Activated CD4-positive, alpha-beta T cell treated with anti-CD3 and anti-CD28 coated beads for 36 hours (primary cell): Measurements from ENCODE around the gene CBX5. TPM values are rescaled to one million over a fixed set of nuclear protein-coding genes. Genes with fewer than 3 reads are reported as not detected.
"Not testable (repeated sequence)": the region's sequence is repeated elsewhere in the genome, so short reads cannot be mapped to it uniquely, and the experiment has no call there.

ENCODE experiments used
- ATAC-seq: fragments of 200-7000 bp; cut with Tn5 transposase; one replicate; pipeline ENCODE4 v1.10.0; 2021; ENCODE audit warnings: mild to moderate bottlenecking, moderate library complexity
- CTCF ChIA-PET: fragments of 350-600 bp; sonication (Branson Sonifier 250); formaldehyde crosslinking; loops from one replicate; lab custom pipeline; 2021; ENCODE audit warnings: antibody characterized with exemption; lab: Charles Lee
- POLR2A ChIA-PET: fragments of 350-600 bp; sonication (Branson Sonifier 250); formaldehyde crosslinking; loops from one replicate; lab custom pipeline; 2021; ENCODE audit warnings: antibody characterized with exemption, inconsistent platforms; lab: Charles Lee
- DNase-seq: peaks from one replicate; pipeline ENCODE4 v3.0.0-alpha.2; 2020
- H3K27ac Mint-ChIP-seq: one replicate; pipeline ENCODE4 v1.8.0; 2021; ENCODE audit warnings: mixed read lengths
- H3K27me3 Mint-ChIP-seq: one replicate; pipeline ENCODE4 v1.8.0; 2021; ENCODE audit warnings: mixed read lengths
- H3K36me3 Mint-ChIP-seq: one replicate; pipeline ENCODE4 v1.8.0; 2021; ENCODE audit warnings: low read depth, mixed read lengths
- H3K4me1 Mint-ChIP-seq: one replicate; pipeline ENCODE4 v1.8.0; 2021; ENCODE audit warnings: mixed read lengths
- H3K4me3 Mint-ChIP-seq: one replicate; pipeline ENCODE4 v1.8.0; 2021; ENCODE audit warnings: mild to moderate bottlenecking, moderate library complexity, mixed read lengths
- H3K9me3 Mint-ChIP-seq: one replicate; pipeline ENCODE4 v1.8.0; 2021; ENCODE audit warnings: low read depth, mixed read lengths
- intact Hi-C, 2 experiments: fragments of 100-400 bp; cut with DNase I in 1 of 2; cut with micrococcal nuclease in 1 of 2; formaldehyde crosslinking; loops; one replicate each; pipeline versions ENCODE4 v1.14.2 to v1.15.1; 2022 to 2024; cut with DNase I, micrococcal nuclease
- total RNA-seq, 2 experiments: library from RNA; stranded (reverse); gene quantifications; one replicate each; pipeline ENCODE4 v1.2.3, GENCODE V29; 2021

Gene CBX5
- total RNA-seq, 2 experiments from 2014 or later: 140 to 146 TPM

DNA sequence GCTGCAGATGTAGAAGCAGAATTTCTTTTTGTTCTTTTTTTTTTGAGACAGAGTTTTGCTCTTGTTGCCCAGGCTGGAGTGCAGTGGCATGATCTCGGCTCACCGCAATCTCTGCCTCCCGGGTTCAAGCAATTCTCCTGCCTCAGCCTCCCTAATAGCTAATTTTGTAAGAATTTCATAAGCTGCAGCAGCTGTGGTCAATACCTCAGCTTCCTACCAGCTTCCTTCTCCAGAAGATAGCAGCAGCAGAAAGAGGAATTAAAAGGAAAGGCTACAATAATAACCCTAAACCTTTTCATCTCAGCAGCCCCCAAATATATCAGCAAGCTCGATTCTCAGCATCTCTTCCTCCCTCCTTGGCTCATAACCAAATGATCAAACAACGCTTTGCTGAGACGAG lies 52.0 kb downstream of the CBX5 start:
- H3K4me1 Mint-ChIP-seq, ATAC-seq, H3K9me3 Mint-ChIP-seq, intact Hi-C loops, H3K36me3 Mint-ChIP-seq, H3K27ac Mint-ChIP-seq, H3K4me3 Mint-ChIP-seq, H3K27me3 Mint-ChIP-seq, DNase-seq: not testable (repeated sequence)
- POLR2A ChIA-PET: interaction anchor here (0.7 kb wide), 1 partner anchor 673 kb away, joined by 4 read pairs; no protein-coding TSS in a partner anchor
- CTCF ChIA-PET: interaction anchor here (0.7 to 2.1 kb wide), 12 partner anchors 9 to 637 kb away, joined by 3 to 11 read pairs (median 4); partner anchors contain the start of gene COPZ1

DNA sequence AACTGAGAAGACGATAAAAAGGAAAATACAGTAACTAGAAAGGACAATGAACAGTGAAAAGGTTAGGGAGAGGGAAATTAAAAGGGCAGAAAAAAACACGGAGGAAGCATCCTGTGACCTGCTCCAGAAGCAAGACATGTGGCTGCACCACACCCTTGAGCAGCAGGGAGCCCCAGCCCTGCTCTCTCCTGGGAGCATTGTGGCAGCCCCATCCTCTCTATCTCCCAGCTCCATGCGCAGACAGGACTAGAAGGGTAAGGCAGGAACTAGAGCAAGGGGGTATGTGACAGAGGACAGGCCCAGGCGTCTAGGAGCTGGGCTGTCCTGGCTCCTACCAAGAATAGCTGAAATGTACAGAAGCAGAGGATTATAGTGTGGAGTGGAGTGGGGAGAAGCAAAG lies 52.5 kb downstream of the CBX5 start:
- POLR2A ChIA-PET: interaction anchor here (0.7 kb wide), 1 partner anchor 673 kb away, joined by 4 read pairs; no protein-coding TSS in a partner anchor
- no peaks in the 10 kb centered on the region for H3K27me3 Mint-ChIP-seq
- no peak for ATAC-seq

DNA sequence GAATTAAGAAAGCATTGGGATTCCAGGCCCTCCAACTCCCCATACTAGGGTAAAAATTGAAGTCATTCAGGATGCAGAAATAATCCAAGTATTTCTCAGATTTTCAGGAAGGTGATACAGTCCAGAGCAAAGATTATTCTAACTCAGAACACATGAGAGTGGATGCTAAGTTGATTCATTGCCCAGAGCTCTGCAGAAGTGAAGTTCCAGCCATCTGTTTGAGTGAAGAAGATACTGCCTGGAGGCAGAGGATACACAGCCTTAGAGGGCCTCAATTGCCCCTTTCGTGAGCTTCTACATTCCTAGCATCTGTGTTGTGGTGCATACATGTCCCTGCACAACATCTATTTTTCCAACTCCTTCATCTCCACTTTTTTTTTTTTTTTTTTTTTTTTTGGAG lies 54.3 kb downstream of the CBX5 start:
- H3K4me3 Mint-ChIP-seq: no peak overlapping the region
- ChIA-PET CTCF (interaction anchor here (1.0 to 1.3 kb wide), 2 partner anchors 100 to 155 kb away, joined by 3 to 4 read pairs; partner anchors contain the start of gene COPZ1), POLR2A (no interaction called here)
- intact Hi-C loops: no loop called here
- no peaks in the 10 kb centered on the region for H3K27me3 Mint-ChIP-seq
- H3K27ac Mint-ChIP-seq: no peak overlapping the region
- peaks cover 2% of the 10 kb centered on the region for H3K4me1 Mint-ChIP-seq
- DNase-seq (no peak), ATAC-seq (no peak)
- H3K36me3 Mint-ChIP-seq: no peaks in the 10 kb centered on the region
- H3K9me3 Mint-ChIP-seq: no peaks in the 10 kb centered on the region

More for the DNA sequence above, 52.5 kb downstream of the CBX5 start:
- Mint-ChIP-seq H3K9me3 (no peaks in the 10 kb centered on the region), H3K36me3 (no peaks in the 10 kb centered on the region), H3K4me3 (no peak overlapping the region), H3K27ac (no peak overlapping the region), H3K4me1 (peaks cover 6% of the 10 kb centered on the region)
- CTCF ChIA-PET: interaction anchor here (0.7 to 2.1 kb wide), 10 partner anchors 11 to 636 kb away, joined by 3 to 11 read pairs (median 4); partner anchors contain the start of gene COPZ1
- intact Hi-C loops: no loop called here
- no peak for DNase-seq

DNA sequence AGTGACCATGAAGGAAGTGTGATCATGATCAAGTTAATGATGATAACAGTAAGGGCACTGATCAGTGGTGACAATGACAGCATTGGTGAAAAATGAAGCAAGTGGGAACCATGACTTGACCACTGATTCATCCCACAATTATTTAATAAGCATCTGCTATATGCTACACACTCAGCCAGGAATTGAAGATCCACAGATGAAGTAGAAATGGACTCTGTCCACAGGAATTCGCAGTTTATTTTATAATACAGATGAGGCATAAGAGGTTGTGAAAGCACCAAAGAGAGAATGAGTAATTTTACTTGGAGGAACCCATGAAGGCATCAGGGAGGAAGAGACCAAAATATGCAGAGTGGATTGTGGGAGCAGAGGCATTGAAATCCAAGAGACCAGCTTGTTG lies 57.3 kb downstream of the CBX5 start:
- H3K27me3 Mint-ChIP-seq: peaks cover 7% of the 10 kb centered on the region
- ATAC-seq: no peak
- no peaks in the 10 kb centered on the region for H3K36me3 Mint-ChIP-seq
- intact Hi-C loops: no loop called here
- H3K4me1 Mint-ChIP-seq: peaks cover 3% of the 10 kb centered on the region
- H3K9me3 Mint-ChIP-seq: no peaks in the 10 kb centered on the region
- POLR2A ChIA-PET: no interaction called here
- H3K4me3 Mint-ChIP-seq: no peak overlapping the region
- CTCF ChIA-PET: interaction anchor here (0.7 to 1.4 kb wide), 5 partner anchors 16 to 714 kb away, joined by 3 to 6 read pairs (median 3); partner anchors contain the start of gene HOXC5
- DNase-seq: no peak
- no peak overlapping the region for H3K27ac Mint-ChIP-seq

DNA sequence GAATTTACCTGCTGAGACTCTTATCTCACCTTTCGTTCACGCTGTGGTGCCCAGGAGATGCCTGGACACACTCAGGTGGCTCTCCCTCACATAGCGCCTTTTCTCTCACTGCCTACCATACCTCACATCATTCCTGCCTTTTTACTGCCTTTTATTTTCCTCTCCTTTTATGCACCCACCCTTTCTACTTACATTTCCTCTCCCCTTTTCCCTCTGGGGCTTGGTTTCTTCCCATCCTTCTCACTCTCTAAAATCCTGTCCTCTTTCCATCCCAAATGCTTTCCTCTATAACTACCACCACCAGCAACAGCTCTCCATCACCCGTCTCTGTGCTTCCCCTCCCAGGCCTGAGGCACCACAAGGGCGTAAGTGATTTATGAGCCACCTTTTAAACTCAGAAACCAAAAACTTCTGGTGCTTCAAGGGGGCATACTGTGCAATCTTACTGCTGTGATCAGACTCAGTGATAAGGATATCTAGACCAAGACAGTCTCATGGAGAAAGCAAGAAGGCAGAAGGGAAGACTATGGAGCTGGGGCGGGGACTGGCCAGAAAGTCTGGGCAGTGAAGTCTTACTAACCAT lies 58.4 kb downstream of the CBX5 start:
- Mint-ChIP-seq H3K4me3 (no peak overlapping the region), H3K36me3 (no peaks in the 10 kb centered on the region), H3K27ac (no peak overlapping the region), H3K27me3 (peaks cover 11% of the 10 kb centered on the region), H3K9me3 (no peaks in the 10 kb centered on the region), H3K4me1 (peaks cover 13% of the 10 kb centered on the region)
- intact Hi-C loops: no loop called here
- CTCF ChIA-PET: interaction anchor here (0.7 to 2.0 kb wide), 7 partner anchors 20 to 713 kb away, joined by 3 to 8 read pairs (median 3); partner anchors contain the start of genes COPZ1 and HOXC5
- POLR2A ChIA-PET: no interaction called here
- ATAC-seq: no peak
- no peak for DNase-seq

DNA sequence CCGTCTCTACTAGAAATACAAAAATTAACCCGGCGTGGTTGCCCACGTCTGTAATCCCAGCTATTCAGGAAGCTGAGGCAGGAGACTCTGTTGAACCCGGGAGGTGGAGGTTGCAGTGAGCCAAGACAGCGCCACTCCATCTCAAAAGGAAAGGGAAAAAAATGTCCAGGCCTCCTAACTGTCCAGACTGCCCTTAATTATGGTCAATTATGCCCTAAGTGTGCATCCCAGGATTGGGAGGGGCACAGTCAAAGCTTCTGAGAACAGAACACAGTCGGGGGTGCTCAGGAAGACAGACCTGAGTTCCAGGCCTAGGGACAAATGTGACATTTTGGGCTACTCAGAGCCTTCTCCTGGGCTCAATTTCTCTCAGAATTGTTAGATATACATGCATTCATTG lies 59.4 kb downstream of the CBX5 start:
- H3K27ac Mint-ChIP-seq: no peak overlapping the region
- no peaks in the 10 kb centered on the region for H3K9me3 Mint-ChIP-seq
- intact Hi-C loops: loop anchor here (1.0 kb wide), 2 partner anchors 148 to 159 kb away; no protein-coding TSS in a partner anchor
- no peaks in the 10 kb centered on the region for H3K36me3 Mint-ChIP-seq
- H3K27me3 Mint-ChIP-seq: peaks cover 12% of the 10 kb centered on the region
- H3K4me1 Mint-ChIP-seq: peaks cover 21% of the 10 kb centered on the region
- DNase-seq: no peak
- ChIA-PET POLR2A (no interaction called here), CTCF (interaction anchor here (0.6 to 3.0 kb wide), 14 partner anchors 8 to 759 kb away, joined by 3 to 12 read pairs (median 3); partner anchors contain the start of gene COPZ1)
- H3K4me3 Mint-ChIP-seq: no peak overlapping the region
- no peak for ATAC-seq

DNA sequence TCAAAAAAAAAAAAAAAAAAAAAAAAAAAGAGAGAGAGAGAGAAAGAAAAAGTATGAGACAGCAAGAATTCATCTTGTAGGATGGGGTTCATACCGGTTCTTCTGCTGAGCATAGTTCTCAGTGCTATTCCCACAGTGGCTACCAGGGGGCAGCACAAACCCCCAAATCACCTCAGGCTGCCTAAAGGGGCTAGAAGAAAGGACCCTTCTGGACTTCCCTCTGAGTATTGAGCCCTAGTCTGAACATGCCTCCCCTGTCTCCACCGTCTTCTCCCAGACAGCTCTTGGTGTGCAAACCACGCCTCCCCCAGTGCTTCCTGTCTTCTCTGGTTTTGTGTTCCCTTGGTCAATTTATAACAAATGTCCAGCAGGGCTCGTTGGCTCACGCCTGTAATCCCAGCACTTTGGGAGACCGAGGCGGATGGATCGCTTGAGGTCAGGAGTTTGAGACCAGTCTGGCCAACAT lies 59.8 kb downstream of the CBX5 start:
- H3K27ac Mint-ChIP-seq: no peak overlapping the region
- H3K9me3 Mint-ChIP-seq: no peaks in the 10 kb centered on the region
- H3K27me3 Mint-ChIP-seq: peaks cover 12% of the 10 kb centered on the region
- intact Hi-C loops: loop anchor here (1.0 kb wide), 2 partner anchors 148 to 159 kb away; no protein-coding TSS in a partner anchor
- peaks cover 26% of the 10 kb centered on the region for H3K4me1 Mint-ChIP-seq
- H3K4me3 Mint-ChIP-seq: no peak overlapping the region
- ATAC-seq: peak; percentile 58
- peak; percentile 84 for DNase-seq
- ChIA-PET CTCF (interaction anchor here (0.6 to 3.0 kb wide), 16 partner anchors 9 to 759 kb away, joined by 3 to 12 read pairs (median 3); partner anchors contain the start of genes COPZ1 and HOXC10), POLR2A (no interaction called here)
- H3K36me3 Mint-ChIP-seq: no peaks in the 10 kb centered on the region

DNA sequence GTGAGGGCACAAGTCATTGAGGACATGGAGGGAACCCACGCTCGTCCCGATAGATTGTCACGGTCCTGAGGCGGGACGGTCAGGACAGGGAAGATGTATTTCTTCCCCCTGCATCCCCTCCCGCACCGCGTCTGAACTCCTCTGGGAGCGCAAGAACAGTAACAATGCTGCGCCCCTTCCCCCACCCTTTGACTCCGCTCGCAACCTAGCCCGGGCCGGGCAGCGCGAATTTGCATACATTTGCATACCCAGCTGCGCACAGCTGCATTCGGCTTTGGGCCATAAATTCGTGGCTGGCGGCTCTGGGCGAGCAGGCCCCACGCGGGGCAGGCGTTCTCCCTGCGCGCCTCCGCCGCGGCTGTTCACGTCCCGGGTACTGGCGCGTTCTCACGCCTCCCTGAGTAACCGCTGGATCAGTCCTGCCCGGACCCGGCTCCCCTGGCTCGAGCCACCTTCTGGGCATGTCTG lies 62.1 kb downstream of the CBX5 start:
- ATAC-seq: no peak
- Mint-ChIP-seq H3K27me3 (peaks cover 12% of the 10 kb centered on the region), H3K4me1 (peaks cover 27% of the 10 kb centered on the region), H3K27ac (no peak overlapping the region), H3K36me3 (no peaks in the 10 kb centered on the region), H3K4me3 (peak overlapping the region; percentile 69), H3K9me3 (no peaks in the 10 kb centered on the region)
- CTCF ChIA-PET: interaction anchor here (0.6 to 3.0 kb wide), 8 partner anchors 11 to 203 kb away, joined by 3 to 12 read pairs (median 3); partner anchors contain the start of genes COPZ1 and HNRNPA1
- peak; percentile 56 for DNase-seq
- intact Hi-C loops: loop anchor here (1.0 to 5.0 kb wide), 4 partner anchors 59 to 141 kb away; no protein-coding TSS in a partner anchor
- POLR2A ChIA-PET: no interaction called here

DNA sequence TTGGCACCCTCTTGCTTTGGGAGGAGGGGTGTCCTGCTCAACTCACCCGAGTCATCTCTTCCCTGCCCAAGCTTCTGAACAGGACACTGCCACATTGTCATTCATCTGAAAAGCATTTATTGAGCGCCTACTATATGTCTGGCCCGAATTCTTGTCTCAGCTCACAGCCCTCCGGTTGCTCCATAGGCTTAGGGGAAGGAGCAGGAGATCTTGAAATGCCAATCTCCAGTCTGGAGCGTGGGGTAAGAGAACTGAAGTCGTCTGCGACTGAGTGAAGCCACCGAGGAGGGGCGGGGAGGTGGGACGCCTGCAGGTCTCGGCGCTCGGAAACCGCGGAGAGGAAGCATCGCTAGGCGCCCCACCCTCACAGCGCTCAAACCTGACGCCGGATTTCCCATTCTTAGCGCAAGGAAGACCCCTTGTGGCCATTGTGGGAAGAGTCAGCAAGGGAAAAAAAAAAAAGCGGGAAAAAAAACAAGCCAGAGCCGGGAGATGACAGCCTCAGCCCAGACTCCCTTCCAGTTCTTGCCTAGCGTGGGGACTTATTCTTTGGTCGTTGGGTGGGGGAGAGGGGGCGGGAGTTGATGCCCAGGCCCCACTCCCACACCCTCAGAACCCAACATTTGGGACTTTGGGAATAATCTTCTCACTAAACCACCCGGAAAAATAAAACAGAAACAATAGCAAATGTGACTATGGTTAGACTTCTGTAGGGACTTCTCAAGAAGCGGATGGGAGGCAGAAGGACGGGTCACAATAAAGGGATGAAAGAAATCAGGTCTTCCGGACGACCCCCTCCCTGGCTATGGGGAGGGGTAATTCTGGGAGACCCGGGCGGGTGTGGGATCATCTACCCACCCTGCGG lies 62.9 kb downstream of the CBX5 start:
- Mint-ChIP-seq H3K4me1 (peaks cover 27% of the 10 kb centered on the region), H3K36me3 (no peaks in the 10 kb centered on the region), H3K9me3 (no peaks in the 10 kb centered on the region), H3K27ac (peak overlapping the region; percentile 67), H3K4me3 (peak overlapping the region; percentile 69), H3K27me3 (peaks cover 12% of the 10 kb centered on the region)
- peak; percentile 50 for ATAC-seq
- ChIA-PET POLR2A (interaction anchor here (0.6 kb wide), 1 partner anchor 28 kb away, joined by 3 read pairs; the partner anchor contains the start of gene SMUG1), CTCF (interaction anchor here (0.6 to 3.7 kb wide), 25 partner anchors 11 to 514 kb away, joined by 3 to 43 read pairs (median 4); partner anchors contain the start of genes COPZ1, HNRNPA1 and HOXC5)
- DNase-seq: peak; percentile 85
- intact Hi-C loops: loop anchor here (1.0 to 5.0 kb wide), 4 partner anchors 60 to 142 kb away; no protein-coding TSS in a partner anchor

DNA sequence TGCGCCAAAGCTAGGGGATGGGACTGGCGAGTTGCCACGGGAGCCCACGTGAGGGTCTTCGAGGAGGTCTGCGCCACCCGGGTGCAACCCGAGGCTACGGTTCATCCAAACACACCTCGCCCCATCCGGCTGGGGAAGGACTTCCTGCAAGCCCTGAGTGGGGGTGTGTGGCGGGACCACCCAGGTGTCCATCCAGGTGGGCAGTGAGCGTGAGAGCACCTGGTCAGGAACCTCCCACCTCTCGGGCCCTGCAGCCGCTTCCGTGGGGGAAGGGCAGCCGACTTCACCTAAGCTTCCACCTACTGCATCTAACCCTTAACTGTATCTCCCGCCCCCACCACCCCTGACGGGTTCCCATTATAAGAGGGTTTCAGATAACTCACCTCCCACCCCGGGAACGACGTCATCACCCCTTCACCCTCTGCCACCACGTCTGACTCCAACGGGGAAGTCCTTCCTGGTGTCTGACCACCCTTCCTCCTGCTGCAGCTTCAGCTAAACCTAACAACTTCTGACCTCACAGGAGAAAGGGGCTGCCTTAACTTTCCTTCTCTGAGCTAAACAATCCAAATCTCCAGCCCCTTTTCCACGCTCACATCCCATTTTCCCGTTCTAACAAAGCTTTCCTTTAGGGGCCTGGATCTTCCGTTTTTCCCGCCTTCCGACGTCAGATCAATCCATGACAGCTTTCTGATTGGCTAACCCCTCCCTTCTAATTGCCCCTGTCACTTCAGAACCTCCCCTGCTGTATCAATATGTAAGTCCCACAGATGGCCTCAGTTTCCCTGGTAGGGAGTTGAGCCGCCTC lies 63.7 kb downstream of the CBX5 start:
- ChIA-PET CTCF (interaction anchor here (0.6 to 3.7 kb wide), 35 partner anchors 10 to 513 kb away, joined by 3 to 43 read pairs (median 4); partner anchors contain the start of genes COPZ1, HOXC10, HOXC5 and HOXC9), POLR2A (interaction anchor here (0.6 kb wide), 1 partner anchor 28 kb away, joined by 3 read pairs; the partner anchor contains the start of gene SMUG1)
- peaks cover 27% of the 10 kb centered on the region for H3K4me1 Mint-ChIP-seq
- no peaks in the 10 kb centered on the region for H3K36me3 Mint-ChIP-seq
- ATAC-seq (peak; percentile 8), DNase-seq (peak; percentile 75)
- no peaks in the 10 kb centered on the region for H3K9me3 Mint-ChIP-seq
- H3K27ac Mint-ChIP-seq: peak overlapping the region; percentile 67
- peaks cover 15% of the 10 kb centered on the region for H3K27me3 Mint-ChIP-seq
- H3K4me3 Mint-ChIP-seq: peak overlapping the region; percentile 69
- intact Hi-C loops: loop anchor here (2.0 to 5.0 kb wide), 3 partner anchors 61 to 143 kb away; no protein-coding TSS in a partner anchor
